Measurements from ENCODE around the gene EVI5L. TPM values are rescaled to one million over a fixed set of nuclear protein-coding genes. Genes with fewer than 3 reads are reported as not detected.
A peak's percentile ranks its signal among the peaks of the same experiment; 100 is the strongest.

The EVI5L gene
- total and polyA plus RNA-seq, 2 donors (not counting 3 experiments of a cell fraction or from before 2014, with no cell fraction given), result 11.9 to 13.5 TPM

DNA sequence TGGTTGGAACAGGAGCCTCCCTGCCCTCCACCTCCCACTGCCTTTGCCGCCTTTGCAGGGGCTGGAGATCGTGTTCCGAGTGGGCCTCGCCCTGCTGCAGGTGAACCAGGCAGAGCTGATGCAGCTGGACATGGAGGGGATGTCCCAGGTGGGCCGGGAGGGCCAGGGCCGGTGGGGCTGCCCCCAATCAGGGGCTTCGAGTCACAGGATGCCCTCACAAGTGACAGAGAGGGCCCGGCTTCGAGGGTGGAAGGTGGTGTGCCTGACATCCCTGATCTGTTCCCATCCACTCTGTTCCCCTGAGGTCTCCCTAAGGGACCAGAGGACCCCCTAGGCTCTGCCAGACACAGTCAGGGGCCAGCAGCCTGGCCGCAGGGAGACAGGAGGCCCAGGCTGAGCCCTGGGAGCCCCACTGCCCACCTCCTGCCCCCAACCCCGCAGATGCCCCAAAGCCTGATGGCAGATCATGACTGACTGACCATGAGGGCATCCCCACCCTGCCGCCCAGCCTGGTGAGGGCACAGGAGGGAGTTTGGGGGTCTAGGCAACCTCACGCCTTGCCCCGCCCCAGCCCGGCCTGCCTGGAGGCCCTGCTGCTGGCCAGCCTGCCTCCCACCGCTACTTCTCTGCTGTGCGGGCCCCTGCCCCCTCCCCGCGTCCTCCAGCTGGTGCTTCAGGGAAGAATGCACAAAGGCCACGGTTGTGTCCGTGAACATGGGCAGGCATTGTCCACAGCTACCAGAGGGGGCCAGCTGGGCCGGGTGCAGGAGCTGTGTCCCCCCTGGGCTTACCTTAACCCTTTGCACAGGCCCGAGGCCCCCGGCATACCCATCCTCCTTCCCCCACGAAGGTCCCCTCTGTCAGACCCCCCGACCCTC, 21.8 kb downstream of the EVI5L start:
- Histone ChIP-seq H2AFZ (ENCODE audit: low read depth, low read length) (no peak overlapping the region), H3K27ac (ENCODE audit: insufficient read depth, low read depth, low read length) (no peak overlapping the region), H4K20me1 (replicated peaks; ENCODE audit: control insufficient read depth, extremely low read depth, insufficient read depth, low read length) (no peaks in the 10 kb centered on the region), H3K4me1 (ENCODE audit: control insufficient read depth, extremely low read depth, insufficient read depth, low read length) (no peaks in the 10 kb centered on the region), H3K9ac (replicated peaks; ENCODE audit: extremely low read depth, insufficient read depth, low read length) (no peak overlapping the region), H3K9me1 (replicated peaks; ENCODE audit: control insufficient read depth, extremely low read depth, insufficient read depth, low read length) (no peaks in the 10 kb centered on the region), H3K27me3 (ENCODE audit: control insufficient read depth in 2 of 2, insufficient read depth in 2 of 2, low read length in 2 of 2) (no peaks in the 10 kb centered on the region), H3K36me3 (ENCODE audit: control insufficient read depth in 2 of 2, extremely low read depth in 1 of 2, insufficient read depth in 2 of 2, low read length in 2 of 2) (no peaks in the 10 kb centered on the region), H3K79me2 (ENCODE audit: control insufficient read depth, insufficient read depth, low read length) (no peaks in the 10 kb centered on the region), H3K4me2 (ENCODE audit: insufficient read depth, low read length) (no peak overlapping the region), H3K4me3 (replicated peaks in 1 of 3; ENCODE audit: insufficient read depth in 1 of 3, low read depth in 1 of 3, low read length in 3 of 3) (no peak overlapping the region), H3K9me3 (replicated peaks; ENCODE audit: control insufficient read depth, insufficient read depth, low read length) (no peaks in the 10 kb centered on the region)
- intact Hi-C loops (cut with micrococcal nuclease), result loop anchor here (5.0 kb wide), 1 partner anchor 170 kb away; the partner anchor contains the start of gene TRAPPC5
- no peak for TF ChIP-seq JUN (IDR thresholded peaks at IDR 0.05; ENCODE audit: borderline replicate concordance, insufficient read depth, insufficient read length, low read depth)
- no peak for TF ChIP-seq GATA2 (IDR thresholded peaks at IDR 0.05; ENCODE audit: insufficient read depth, insufficient read length, low read depth, low read length)
- FAIRE-seq, result no peak
- dilution Hi-C loops (cut with MboI; ENCODE audit: extremely low pct_ligation_motif_present, low sequenced_read_pairs), result no loop called here
- ChIA-PET POLR2A (interaction anchor here (0.6 kb wide), 1 partner anchor 267 kb away, joined by 5 read pairs; no protein-coding TSS in a partner anchor), CTCF (interaction anchor here (0.6 to 3.1 kb wide), 16 partner anchors 8 to 651 kb away, joined by 3 to 12 read pairs (median 4); partner anchors contain the start of genes MAP2K7, TIMM44 and TRAPPC5)
- no TSS peak for BruUV-seq (replicated peaks)
- no peak for DNase-seq (ENCODE audit: low read depth, low spot score)

DNA sequence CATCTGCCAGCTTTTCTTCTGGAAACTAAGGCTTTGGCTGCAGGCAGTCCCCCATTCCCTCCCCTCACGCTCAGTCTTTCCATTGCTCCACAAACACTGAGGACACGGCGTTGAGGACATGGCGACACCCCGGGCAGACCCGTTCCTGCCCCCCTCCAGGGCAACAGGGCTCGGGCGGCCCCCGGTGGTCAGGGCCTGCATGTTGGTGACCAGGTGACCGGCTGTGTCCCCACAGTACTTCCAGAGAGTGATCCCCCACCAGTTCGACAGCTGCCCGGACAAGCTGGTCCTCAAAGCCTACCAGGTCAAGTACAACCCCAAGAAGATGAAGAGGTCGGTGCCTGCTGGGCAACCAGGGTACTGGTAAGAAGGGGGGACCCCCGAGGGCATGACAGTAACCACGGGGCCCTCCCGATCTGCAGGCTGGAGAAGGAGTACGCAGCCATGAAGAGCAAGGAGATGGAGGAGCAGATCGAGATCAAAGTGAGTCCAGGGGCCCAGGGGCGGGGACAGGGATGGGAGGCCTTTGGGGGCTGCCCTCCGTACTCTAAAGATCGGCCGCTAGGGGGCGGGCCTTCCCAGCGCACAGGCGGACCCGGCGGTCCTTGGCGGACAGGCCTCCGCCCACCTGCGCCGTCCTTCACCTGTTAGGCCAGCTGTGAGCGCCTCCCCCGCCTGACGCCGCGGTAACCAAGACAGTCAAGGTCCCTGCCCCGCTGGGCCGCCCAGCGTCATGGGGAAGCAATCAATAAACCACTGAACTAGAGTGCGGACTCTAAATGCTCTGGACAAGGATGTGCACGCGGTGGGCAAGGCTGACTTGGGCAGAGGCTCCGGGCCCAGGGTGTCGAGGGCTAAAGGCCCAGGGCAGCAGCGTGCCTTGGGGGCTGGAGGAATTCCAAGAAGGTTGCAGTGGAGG, 23.1 kb downstream of the EVI5L start:
- CTCF ChIA-PET, result interaction anchor here (0.6 to 3.1 kb wide), 18 partner anchors 9 to 416 kb away, joined by 3 to 12 read pairs (median 6); partner anchors contain the start of genes MAP2K7, TIMM44 and TRAPPC5
- FAIRE-seq (peak; percentile 15), DNase-seq (ENCODE audit: low read depth, low spot score) (peak; percentile 49)

More for the DNA sequence above, 23.1 kb downstream of the EVI5L start:
- Histone ChIP-seq H3K9me3 (replicated peaks; ENCODE audit: control insufficient read depth, insufficient read depth, low read length) (no peaks in the 10 kb centered on the region), H3K4me1 (ENCODE audit: control insufficient read depth, extremely low read depth, insufficient read depth, low read length) (no peaks in the 10 kb centered on the region), H3K79me2 (ENCODE audit: control insufficient read depth, insufficient read depth, low read length) (no peaks in the 10 kb centered on the region), H2AFZ (ENCODE audit: low read depth, low read length) (no peak overlapping the region), H3K4me3 (replicated peaks in 1 of 3; ENCODE audit: insufficient read depth in 1 of 3, low read depth in 1 of 3, low read length in 3 of 3) (no peak overlapping the region), H3K9me1 (replicated peaks; ENCODE audit: control insufficient read depth, extremely low read depth, insufficient read depth, low read length) (no peaks in the 10 kb centered on the region), H3K9ac (replicated peaks; ENCODE audit: extremely low read depth, insufficient read depth, low read length) (no peak overlapping the region), H4K20me1 (replicated peaks; ENCODE audit: control insufficient read depth, extremely low read depth, insufficient read depth, low read length) (no peaks in the 10 kb centered on the region), H3K36me3 (ENCODE audit: control insufficient read depth in 2 of 2, extremely low read depth in 1 of 2, insufficient read depth in 2 of 2, low read length in 2 of 2) (no peaks in the 10 kb centered on the region), H3K27ac (ENCODE audit: insufficient read depth, low read depth, low read length) (no peak overlapping the region), H3K27me3 (ENCODE audit: control insufficient read depth in 2 of 2, insufficient read depth in 2 of 2, low read length in 2 of 2) (no peaks in the 10 kb centered on the region), H3K4me2 (ENCODE audit: insufficient read depth, low read length) (no peak overlapping the region)
- POLR2A ChIA-PET, result no interaction called here
- BruUV-seq (replicated peaks), result no TSS peak
- TF ChIP-seq, protein P1, sequence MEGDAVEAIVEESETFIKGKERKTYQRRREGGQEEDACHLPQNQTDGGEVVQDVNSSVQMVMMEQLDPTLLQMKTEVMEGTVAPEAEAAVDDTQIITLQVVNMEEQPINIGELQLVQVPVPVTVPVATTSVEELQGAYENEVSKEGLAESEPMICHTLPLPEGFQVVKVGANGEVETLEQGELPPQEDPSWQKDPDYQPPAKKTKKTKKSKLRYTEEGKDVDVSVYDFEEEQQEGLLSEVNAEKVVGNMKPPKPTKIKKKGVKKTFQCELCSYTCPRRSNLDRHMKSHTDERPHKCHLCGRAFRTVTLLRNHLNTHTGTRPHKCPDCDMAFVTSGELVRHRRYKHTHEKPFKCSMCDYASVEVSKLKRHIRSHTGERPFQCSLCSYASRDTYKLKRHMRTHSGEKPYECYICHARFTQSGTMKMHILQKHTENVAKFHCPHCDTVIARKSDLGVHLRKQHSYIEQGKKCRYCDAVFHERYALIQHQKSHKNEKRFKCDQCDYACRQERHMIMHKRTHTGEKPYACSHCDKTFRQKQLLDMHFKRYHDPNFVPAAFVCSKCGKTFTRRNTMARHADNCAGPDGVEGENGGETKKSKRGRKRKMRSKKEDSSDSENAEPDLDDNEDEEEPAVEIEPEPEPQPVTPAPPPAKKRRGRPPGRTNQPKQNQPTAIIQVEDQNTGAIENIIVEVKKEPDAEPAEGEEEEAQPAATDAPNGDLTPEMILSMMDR (IDR thresholded peaks at IDR 0.05; ENCODE audit: extremely low read depth in 1 of 2, insufficient read depth in 1 of 2, low read depth in 1 of 2, low read length in 2 of 2), result peak; percentile 63 to 92
- TF ChIP-seq EZH2 (IDR thresholded peaks at IDR 0.05; ENCODE audit: borderline replicate concordance, low read depth, low read length, severe bottlenecking) (no peak), FOS (IDR thresholded peaks at IDR 0.05; ENCODE audit: borderline replicate concordance, insufficient read depth, low read length) (no peak)
- intact Hi-C loops (cut with micrococcal nuclease), result loop anchor here (1.0 to 5.0 kb wide), 4 partner anchors 50 to 400 kb away; partner anchors contain the start of genes MAP2K7 and TRAPPC5
- dilution Hi-C loops (cut with MboI; ENCODE audit: extremely low pct_ligation_motif_present, low sequenced_read_pairs), result no loop called here

Measured in endothelial cell of umbilical vein (primary cell).